Choroid plexus epithelial cell (primary cell): Measurements from ENCODE around the gene MARF1.

ENCODE experiments used
- DNase-seq: peaks from one replicate; pipeline ENCODE4 v3.0.0-alpha.2; 2010; ENCODE audit warnings: low read depth
- H3K4me3 ChIP-seq: 2 replicates; pipeline ENCODE4 v1.5.1; 2011; ENCODE audit warnings: low read depth, mild to moderate bottlenecking, control low read depth, low read length, moderate library complexity
- TF ChIP-seq, protein P1 (sequence below): conservative IDR thresholded peaks from 2 replicates; pipeline ENCODE4 v1.5.1; 2011; ENCODE audit warnings: low read depth, mild to moderate bottlenecking, control low read depth, inconsistent platforms, low read length, moderate library complexity

The MARF1 gene

DNA sequence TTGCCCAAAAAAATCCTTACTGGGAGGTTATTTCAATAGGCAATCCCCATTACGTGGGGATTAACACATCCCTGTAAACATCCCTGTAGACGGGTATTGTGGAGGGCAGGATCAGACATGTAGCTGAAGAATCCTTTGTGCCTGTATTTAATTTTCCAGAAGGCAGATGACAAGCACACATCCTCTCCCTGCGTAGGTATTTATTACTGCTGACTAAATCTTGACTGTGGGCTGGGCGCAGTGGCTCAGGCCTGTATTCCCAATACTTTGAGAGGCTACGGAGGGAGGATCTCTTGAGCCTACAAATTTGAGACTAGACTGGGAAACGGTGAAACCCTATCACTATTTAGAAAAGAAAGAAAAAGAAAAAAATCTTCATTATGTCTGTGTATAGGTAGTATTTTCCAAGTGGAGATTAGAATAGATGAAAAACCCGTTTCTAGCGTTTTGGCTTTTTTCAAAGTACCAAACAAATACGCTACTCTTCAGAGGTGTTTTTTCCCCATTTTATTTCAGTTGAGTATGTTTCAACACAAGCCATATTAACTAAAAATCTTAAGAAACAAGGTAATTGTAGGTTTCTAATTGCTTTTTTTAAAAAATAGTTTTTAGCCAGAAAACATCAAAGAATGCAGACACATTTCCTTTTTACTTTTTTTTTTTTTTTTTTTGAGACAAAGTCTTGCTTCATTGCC is 1.5 kb upstream of the MARF1 start:
- TF ChIP-seq, protein P1, sequence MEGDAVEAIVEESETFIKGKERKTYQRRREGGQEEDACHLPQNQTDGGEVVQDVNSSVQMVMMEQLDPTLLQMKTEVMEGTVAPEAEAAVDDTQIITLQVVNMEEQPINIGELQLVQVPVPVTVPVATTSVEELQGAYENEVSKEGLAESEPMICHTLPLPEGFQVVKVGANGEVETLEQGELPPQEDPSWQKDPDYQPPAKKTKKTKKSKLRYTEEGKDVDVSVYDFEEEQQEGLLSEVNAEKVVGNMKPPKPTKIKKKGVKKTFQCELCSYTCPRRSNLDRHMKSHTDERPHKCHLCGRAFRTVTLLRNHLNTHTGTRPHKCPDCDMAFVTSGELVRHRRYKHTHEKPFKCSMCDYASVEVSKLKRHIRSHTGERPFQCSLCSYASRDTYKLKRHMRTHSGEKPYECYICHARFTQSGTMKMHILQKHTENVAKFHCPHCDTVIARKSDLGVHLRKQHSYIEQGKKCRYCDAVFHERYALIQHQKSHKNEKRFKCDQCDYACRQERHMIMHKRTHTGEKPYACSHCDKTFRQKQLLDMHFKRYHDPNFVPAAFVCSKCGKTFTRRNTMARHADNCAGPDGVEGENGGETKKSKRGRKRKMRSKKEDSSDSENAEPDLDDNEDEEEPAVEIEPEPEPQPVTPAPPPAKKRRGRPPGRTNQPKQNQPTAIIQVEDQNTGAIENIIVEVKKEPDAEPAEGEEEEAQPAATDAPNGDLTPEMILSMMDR: no peak
- H3K4me3 ChIP-seq: no peak overlapping the region
- DNase-seq: no peak

DNA sequence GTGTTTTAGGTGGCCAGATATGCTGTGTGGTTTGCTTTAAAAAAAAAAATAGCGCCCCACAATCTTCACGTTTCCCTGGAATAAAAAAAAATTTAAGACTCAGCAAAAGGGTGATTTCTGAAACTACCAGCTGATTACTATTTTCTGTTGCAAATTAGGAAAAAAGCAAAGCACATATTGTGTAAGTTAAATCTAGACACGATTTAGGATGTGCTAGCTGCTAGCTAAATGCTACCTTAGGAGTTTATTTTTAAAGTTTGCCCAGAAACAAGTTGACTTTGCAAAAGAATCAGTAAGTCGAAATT is 944 bp upstream of the MARF1 start:
- TF ChIP-seq, protein P1: no peak
- no peak for DNase-seq
- peak overlapping the region; percentile 90 for H3K4me3 ChIP-seq

DNA sequence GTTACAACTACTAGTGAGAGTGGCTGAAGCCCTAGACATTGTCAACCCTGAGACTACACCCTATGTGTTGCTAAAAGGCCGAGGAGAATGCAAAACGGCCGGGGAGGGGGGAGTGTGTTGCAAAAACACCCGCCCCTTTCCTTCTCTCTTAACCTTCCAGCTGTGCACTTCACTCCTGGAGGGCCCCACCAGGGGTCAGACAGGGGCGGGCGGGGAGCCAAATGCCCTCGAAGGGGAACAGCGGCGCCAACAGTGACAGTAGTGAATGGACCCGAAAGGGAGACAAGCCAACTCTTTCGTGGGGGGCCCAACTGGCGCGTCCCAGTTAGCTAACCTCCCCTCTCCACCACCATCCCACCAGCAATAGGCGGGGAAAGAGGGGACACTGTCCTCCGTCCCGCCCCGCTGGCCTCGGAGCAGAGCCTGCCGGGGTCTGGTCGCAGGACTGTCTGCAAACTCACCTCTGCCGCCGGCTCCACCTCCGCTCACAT is 352 bp downstream of the MARF1 start:
- peak; percentile 62 for DNase-seq
- peak overlapping the region; percentile 97 for H3K4me3 ChIP-seq
- TF ChIP-seq, protein P1: peak; percentile 44

DNA sequence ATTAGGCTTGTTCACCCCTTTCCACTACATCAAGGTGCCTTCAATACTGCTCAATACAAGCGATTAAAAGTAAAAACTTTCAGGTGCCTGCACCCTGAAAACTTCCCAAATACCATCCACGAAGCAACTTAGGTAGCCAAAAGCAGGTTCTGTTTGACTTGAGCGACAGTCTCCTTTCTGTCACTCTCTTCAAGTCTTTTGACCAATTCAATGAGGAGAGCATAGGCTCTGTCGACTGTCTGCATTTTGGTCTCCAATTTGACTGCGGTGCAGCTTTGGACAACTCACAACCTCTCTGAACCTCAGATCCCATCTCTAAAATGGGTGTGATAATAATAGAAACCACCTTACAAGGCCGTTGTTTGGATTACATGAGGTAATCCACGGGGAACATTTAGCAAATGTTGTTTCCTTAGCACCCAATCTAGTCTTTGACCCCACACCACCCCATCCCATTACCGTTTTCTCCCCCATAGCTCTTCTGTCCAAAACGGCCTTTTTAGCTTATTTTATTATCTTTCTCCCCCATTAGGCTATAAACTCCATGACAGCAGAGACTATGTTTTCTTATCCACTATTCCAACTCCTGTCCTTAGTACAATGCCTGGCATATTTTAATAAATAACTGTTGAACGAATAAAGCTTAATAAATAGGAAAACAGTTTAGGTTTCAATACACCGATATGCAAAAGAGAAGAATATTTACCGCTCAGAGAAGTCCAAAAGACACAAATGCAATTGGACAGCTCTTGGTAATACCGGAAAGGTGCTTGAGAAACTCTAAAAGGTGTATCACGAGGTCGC is 999 bp downstream of the MARF1 start:
- peak overlapping the region; percentile 97 for H3K4me3 ChIP-seq
- TF ChIP-seq, protein P1: no peak
- no peak for DNase-seq

DNA sequence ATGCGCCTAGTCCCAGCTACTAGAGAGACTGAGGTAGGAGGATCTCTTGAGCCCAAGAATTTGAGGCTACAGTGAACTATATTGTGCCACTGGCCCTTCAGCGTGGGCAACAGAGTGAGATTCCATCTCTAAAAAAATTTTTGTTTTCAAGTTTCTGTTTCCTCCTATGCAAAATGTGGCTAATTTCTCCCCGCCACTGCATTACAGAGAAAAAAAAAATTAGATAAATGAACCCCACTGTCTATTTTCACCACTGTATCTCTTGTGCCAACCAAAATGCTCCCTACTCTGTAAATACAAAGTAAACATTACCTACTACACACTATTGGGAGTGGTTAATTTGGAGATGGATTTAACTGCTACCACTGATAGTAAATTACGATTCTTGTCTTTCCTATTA is 2.0 kb downstream of the MARF1 start:
- TF ChIP-seq, protein P1: no peak
- H3K4me3 ChIP-seq: no peak overlapping the region
- no peak for DNase-seq

DNA sequence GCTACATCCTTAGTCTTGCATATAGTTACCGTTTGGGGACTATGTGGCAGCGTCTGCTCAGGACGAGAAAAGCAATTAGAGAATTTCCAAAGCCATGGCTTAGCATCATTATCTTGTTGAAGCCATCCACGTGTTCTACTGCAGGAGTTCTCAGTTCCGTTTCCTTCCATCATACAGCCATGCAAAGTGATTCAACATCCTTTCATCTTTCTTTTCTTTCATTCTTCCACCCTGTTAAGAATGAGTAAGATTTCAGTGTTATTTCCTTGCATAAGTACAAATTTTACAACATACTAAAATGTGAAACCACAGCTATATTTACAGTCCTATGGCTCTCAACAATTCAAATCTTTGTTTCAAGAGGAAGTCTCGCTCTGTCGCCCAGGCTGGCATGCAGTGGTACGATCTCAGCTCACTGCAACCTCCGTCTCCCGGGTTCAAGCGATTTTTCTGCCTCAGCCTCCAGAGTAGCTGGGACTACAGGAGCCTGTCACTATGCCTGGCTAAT is 3.8 kb downstream of the MARF1 start:
- no peak for DNase-seq
- H3K4me3 ChIP-seq: no peak overlapping the region
- TF ChIP-seq, protein P1: no peak
